Hepatocyte (in vitro differentiated cells): ENCODE results near the gene GUCA1A. TPM values are rescaled to one million over a fixed set of nuclear protein-coding genes. Genes with fewer than 3 reads are reported as not detected.

Source experiments
- DNase-seq: peaks from one replicate; pipeline ENCODE4 v3.0.0-alpha.2; 2016; ENCODE audit warnings: low spot score
- H2AFZ ChIP-seq: fragments of 200-600 bp; sonication (generic); 2 replicates; pipeline ENCODE4 v1.6.0; 2016; ENCODE audit warnings: antibody characterized with exemption, mild to moderate bottlenecking
- H3K27ac ChIP-seq: fragments of 200-600 bp; sonication (generic); 2 replicates; pipeline ENCODE4 v1.5.1; 2016; ENCODE audit warnings: mild to moderate bottlenecking
- H3K27me3 ChIP-seq: fragments of 200-600 bp; sonication (generic); 2 replicates; pipeline ENCODE4 v1.6.1; 2016
- H3K36me3 ChIP-seq: fragments of 200-600 bp; sonication (generic); replicated peaks from 2 replicates; pipeline ENCODE4 v1.5.1; 2016; ENCODE audit warnings: low read depth; ENCODE audit not compliant: insufficient read depth
- H3K4me1 ChIP-seq: fragments of 200-600 bp; sonication (generic); 2 replicates; pipeline ENCODE4 v1.5.1; 2016; ENCODE audit warnings: mild to moderate bottlenecking, moderate library complexity; ENCODE audit not compliant: insufficient read depth
- H3K4me2 ChIP-seq: fragments of 200-600 bp; sonication (generic); 2 replicates; pipeline ENCODE4 v1.6.0; 2016
- H3K4me3 ChIP-seq: fragments of 200-600 bp; sonication (generic); 2 replicates; pipeline ENCODE4 v1.5.1; 2016; ENCODE audit warnings: mild to moderate bottlenecking
- H3K79me2 ChIP-seq: fragments of 200-600 bp; sonication (generic); 2 replicates; pipeline ENCODE4 v1.6.0; 2017; ENCODE audit warnings: mild to moderate bottlenecking
- H3K9me2 ChIP-seq: fragments of 200-600 bp; sonication (generic); replicated peaks from 2 replicates; pipeline ENCODE4 v1.6.0; 2017; ENCODE audit warnings: mild to moderate bottlenecking; ENCODE audit not compliant: insufficient read depth
- H3K9me3 ChIP-seq: fragments of 200-600 bp; sonication (generic); 2 replicates; pipeline ENCODE4 v1.5.1; 2016; ENCODE audit warnings: low read depth, mild to moderate bottlenecking
- H4K20me1 ChIP-seq: fragments of 200-600 bp; sonication (generic); 2 replicates; pipeline ENCODE4 v1.6.0; 2016; ENCODE audit warnings: mild to moderate bottlenecking; ENCODE audit not compliant: insufficient read depth, poor library complexity, severe bottlenecking
- EZH2 ChIP-seq: fragments of 200-600 bp; sonication (generic); IDR thresholded peaks from 2 replicates; pipeline ENCODE4 v1.6.1; 2016; ENCODE audit warnings: antibody characterized with exemption, mild to moderate bottlenecking, borderline replicate concordance
- EZH2phosphoT487 ChIP-seq: fragments of 200-600 bp; sonication (generic); IDR thresholded peaks from one replicate; pipeline ENCODE4 v1.6.1; 2018; ENCODE audit warnings: antibody characterized with exemption, mild to moderate bottlenecking, low read depth, moderate library complexity; ENCODE audit not compliant: unreplicated experiment, severe bottlenecking
- WGBS: methylation state at CpG from one replicate; pipeline ENCODE4 v1.1.6; 2016; ENCODE audit warnings: low lambda C conversion rate; ENCODE audit errors: missing lambda C conversion rate; 5-methylcytosine and 5-hydroxymethylcytosine counted together
- polyA plus RNA-seq: library from polyadenylated mRNA; unstranded; fragments of >200 nt; fragmentation: Nextera tagmentation; extraction: Ambion mirVana; gene quantifications from 2 replicates; pipeline ENCODE4 v1.2.1, GENCODE V29; 2016
- total RNA-seq: library from RNA; depleted of rRNA; stranded (reverse); fragments of >200 nt; gene quantifications from 2 replicates; pipeline ENCODE4 v1.2.3, GENCODE V29; 2014
- TF ChIP-seq, protein P1 (sequence below): fragments of 200-600 bp; sonication (generic); IDR thresholded peaks from 2 replicates; pipeline ENCODE4 v1.5.1; 2016; ENCODE audit warnings: antibody characterized with exemption, mild to moderate bottlenecking; ENCODE audit not compliant: poor library complexity

The GUCA1A gene
- total and polyA plus RNA-seq, 2 experiments from 2014 or later = 0.43 to 0.75 TPM

DNA sequence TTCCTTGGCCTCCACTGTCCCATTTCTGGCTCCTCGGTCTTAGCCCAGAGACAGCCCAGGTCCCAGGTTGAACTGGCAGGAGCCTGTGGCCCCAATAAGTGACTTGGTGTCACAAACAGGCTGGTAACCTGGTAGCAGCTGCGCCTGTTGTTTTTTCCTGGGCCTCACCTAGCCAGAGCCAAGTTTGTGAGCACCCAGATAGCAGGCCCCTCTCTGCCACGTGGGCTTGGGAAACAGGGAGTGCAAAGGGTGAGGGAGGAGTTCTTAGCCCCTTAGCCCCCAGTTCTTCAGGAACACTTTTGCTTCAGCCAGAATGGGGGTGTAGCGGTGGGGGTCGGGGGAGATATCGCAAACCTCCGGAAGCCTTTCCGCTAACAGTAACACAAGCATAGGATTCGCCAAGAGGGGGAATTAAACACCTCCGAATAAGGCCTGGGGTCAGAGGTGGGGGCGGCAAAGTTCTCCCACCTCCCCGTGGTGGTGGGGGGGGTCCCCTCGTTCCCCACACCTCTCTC is 31.5 kb upstream of the GUCA1A start:
- H3K36me3 ChIP-seq = no peaks in the 10 kb centered on the region
- H3K9me3 ChIP-seq = no peaks in the 10 kb centered on the region
- peak overlapping the region; percentile 93 for H3K4me3 ChIP-seq
- peak overlapping the region; percentile 60 for H2AFZ ChIP-seq
- H3K9me2 ChIP-seq = no peaks in the 10 kb centered on the region
- H3K79me2 ChIP-seq = peaks cover 38% of the 10 kb centered on the region
- TF ChIP-seq, protein P1, sequence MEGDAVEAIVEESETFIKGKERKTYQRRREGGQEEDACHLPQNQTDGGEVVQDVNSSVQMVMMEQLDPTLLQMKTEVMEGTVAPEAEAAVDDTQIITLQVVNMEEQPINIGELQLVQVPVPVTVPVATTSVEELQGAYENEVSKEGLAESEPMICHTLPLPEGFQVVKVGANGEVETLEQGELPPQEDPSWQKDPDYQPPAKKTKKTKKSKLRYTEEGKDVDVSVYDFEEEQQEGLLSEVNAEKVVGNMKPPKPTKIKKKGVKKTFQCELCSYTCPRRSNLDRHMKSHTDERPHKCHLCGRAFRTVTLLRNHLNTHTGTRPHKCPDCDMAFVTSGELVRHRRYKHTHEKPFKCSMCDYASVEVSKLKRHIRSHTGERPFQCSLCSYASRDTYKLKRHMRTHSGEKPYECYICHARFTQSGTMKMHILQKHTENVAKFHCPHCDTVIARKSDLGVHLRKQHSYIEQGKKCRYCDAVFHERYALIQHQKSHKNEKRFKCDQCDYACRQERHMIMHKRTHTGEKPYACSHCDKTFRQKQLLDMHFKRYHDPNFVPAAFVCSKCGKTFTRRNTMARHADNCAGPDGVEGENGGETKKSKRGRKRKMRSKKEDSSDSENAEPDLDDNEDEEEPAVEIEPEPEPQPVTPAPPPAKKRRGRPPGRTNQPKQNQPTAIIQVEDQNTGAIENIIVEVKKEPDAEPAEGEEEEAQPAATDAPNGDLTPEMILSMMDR = no peak
- no peak for TF ChIP-seq EZH2
- H3K4me2 ChIP-seq = peak overlapping the region; percentile 87
- peak; percentile 43 for DNase-seq
- H4K20me1 ChIP-seq = no peaks in the 10 kb centered on the region
- peak overlapping the region; percentile 96 for H3K27ac ChIP-seq
- H3K4me1 ChIP-seq = peaks cover 50% of the 10 kb centered on the region
- 23% methylated on average over 10 of the region's 13 CpGs for WGBS
- H3K27me3 ChIP-seq = no peaks in the 10 kb centered on the region

DNA sequence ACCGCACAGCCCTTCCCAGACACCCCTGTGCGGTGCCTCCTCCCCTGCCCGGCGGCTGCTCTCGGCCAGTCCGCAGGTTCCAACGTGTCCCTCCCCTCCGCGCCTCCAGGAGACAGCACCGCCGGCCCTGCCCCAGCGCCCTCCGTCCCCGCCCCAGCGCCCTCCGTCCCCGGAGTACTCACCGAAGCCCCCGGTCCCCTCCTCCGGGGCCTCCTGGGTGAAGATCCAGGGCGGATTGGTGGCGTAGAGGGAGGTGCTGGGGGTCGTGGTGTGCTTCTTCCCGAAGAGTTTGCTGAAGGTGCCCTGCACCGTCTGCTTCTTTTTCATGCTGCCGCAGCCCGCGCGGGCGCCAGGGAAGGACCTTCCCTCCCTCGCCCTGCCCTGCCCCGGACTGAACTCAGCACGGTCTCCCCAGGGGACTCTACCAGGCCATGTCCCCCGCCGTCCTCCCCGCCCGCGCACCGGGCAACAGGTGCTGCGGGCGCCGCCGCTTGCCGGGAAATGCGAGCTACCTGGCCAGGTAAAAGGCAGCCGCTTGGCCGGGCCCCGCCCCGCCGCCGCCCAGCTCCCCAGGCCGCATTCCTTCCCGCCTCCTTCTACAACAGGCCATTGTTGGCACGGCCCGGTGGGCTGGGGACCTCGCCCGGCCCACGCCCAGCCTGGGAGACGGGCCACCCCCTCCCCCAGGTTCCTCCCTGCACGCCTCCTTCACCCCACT is 30.9 kb upstream of the GUCA1A start, which contains the start of gene C6orf132:
Gene C6orf132, minus strand, starts transcription at position 503 of the 718 bp plus-strand sequence. Its CDS starts 176 bp downstream, at position 327.
- Histone ChIP-seq H3K4me2 (peak within 1 kb of the TSS; percentile 87), H3K9me2 (no peaks in the 10 kb centered on the region), H4K20me1 (no peaks in the 10 kb centered on the region), H3K27me3 (no peaks in the 10 kb centered on the region), H3K36me3 (no peaks in the 10 kb centered on the region), H3K4me1 (peaks cover 45% of the 10 kb centered on the region), H3K4me3 (peak within 1 kb of the TSS; percentile 93), H3K27ac (peak within 1 kb of the TSS; percentile 96), H3K9me3 (no peaks in the 10 kb centered on the region), H2AFZ (peak within 1 kb of the TSS; percentile 60), H3K79me2 (peaks cover 38% of the 10 kb centered on the region)
- TF ChIP-seq EZH2phosphoT487 = no peak
- no peak for TF ChIP-seq EZH2
- TF ChIP-seq, protein P1 = no peak
- peak; percentile 86 for DNase-seq
- WGBS = under 1% methylated on average over 21 of the region's 60 CpGs

DNA sequence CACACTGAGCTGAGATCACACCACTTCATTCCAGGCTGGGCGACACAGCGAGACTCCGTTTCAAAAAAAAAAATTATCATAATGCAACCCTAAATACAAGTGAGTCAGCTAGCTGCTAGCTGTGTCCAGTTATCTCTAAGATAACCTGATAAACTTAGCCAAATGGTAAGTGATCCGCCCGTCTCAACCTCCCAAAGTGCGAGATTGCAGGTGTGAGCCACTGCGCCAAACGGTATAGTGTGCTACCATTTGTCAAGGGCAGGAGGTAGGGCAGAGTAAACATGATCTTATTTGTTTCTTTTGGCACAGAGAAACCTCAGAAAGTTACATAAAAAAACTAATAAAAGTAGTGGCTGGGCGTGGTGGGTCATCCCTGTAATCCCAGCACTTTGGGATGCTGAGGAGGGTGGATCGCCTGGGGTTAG is 26.0 kb upstream of the GUCA1A start:
- Histone ChIP-seq H3K27ac (no peak overlapping the region), H3K9me2 (no peaks in the 10 kb centered on the region), H3K4me3 (no peak overlapping the region), H3K36me3 (no peaks in the 10 kb centered on the region), H4K20me1 (no peaks in the 10 kb centered on the region), H2AFZ (no peak overlapping the region), H3K27me3 (no peaks in the 10 kb centered on the region), H3K4me2 (no peak overlapping the region), H3K4me1 (peaks cover 4% of the 10 kb centered on the region), H3K9me3 (no peaks in the 10 kb centered on the region), H3K79me2 (peaks cover 5% of the 10 kb centered on the region)
- DNase-seq = no peak
- 64% methylated on average over 10 of the region's 10 CpGs for WGBS
- no peak for TF ChIP-seq EZH2phosphoT487
- TF ChIP-seq, protein P1 = no peak
- TF ChIP-seq EZH2 = no peak
